Activated CD8-positive, alpha-beta memory T cell treated with anti-CD3 and anti-CD28 coated beads for 48 hours (primary cell): ENCODE results near the gene PRR16.

Experiments
- DNase-seq, 3 experiments: peaks; one replicate each; pipeline ENCODE4 v3.0.0-alpha.2; 2020; ENCODE audit warnings: low read depth in 2 of 3, low spot score in 2 of 3

PRR16 gene

GRCh38 chr5:120463006-120463680, 957 bp upstream of the PRR16 start:
- no peak for DNase-seq

GRCh38 chr5:120464627-120465435, 731 bp downstream of the PRR16 start:
- no peak for DNase-seq

- DNase-seq = no peak
These were observed 1.4 kb downstream of the PRR16 start for GRCh38 chr5:120465436-120465961.

- no peak for DNase-seq
These were observed 2.4 kb downstream of the PRR16 start for GRCh38 chr5:120466341-120467006.

GRCh38 chr5:120471971-120472370, 7.9 kb downstream of the PRR16 start:
- no peak for DNase-seq

GRCh38 chr5:120472911-120473310, 8.8 kb downstream of the PRR16 start:
- no peak for DNase-seq

GRCh38 chr5:120473332-120473731, 9.2 kb downstream of the PRR16 start:
- no peak for DNase-seq

GRCh38 chr5:120476063-120476462, 12.0 kb downstream of the PRR16 start:
- no peak for DNase-seq

- DNase-seq = no peak
These were observed 15.0 kb downstream of the PRR16 start for GRCh38 chr5:120479066-120479465.

GRCh38 chr5:120499876-120500563, 35.9 kb downstream of the PRR16 start:
- DNase-seq = no peak

- DNase-seq = no peak
These were observed 38.4 kb downstream of the PRR16 start for GRCh38 chr5:120502531-120502930.

- DNase-seq = no peak
These were observed 39.2 kb downstream of the PRR16 start for GRCh38 chr5:120503341-120503740.

- no peak for DNase-seq
These were observed 40.0 kb downstream of the PRR16 start for GRCh38 chr5:120504057-120504456.

GRCh38 chr5:120507197-120507596, 43.1 kb downstream of the PRR16 start:
- no peak for DNase-seq

- no peak for DNase-seq
These were observed 43.8 kb downstream of the PRR16 start for GRCh38 chr5:120507800-120508463.

GRCh38 chr5:120509053-120509452, 45.0 kb downstream of the PRR16 start:
- no peak for DNase-seq

GRCh38 chr5:120510098-120510637, 46.1 kb downstream of the PRR16 start:
- no peak for DNase-seq

GRCh38 chr5:120510994-120511686, 47.0 kb downstream of the PRR16 start:
- DNase-seq = no peak

- no peak for DNase-seq
These were observed 48.0 kb downstream of the PRR16 start for GRCh38 chr5:120512068-120512467.
